ENCODE data around the gene ETFB. TPM values are rescaled to one million over a fixed set of nuclear protein-coding genes. Genes with fewer than 3 reads are reported as not detected.

Gene ETFB
- total and polyA plus RNA-seq, 9 of the 15 experiments (the other 6 are each of a cell fraction or from before 2014, with no cell fraction given): 18.1 to 143 (median 96.1) TPM

- TF ChIP-seq NR4A1 (CRISPR knock-in tag; IDR thresholded peaks at IDR 0.05) (no peak), NR4A1 (tag; IDR thresholded peaks at IDR 0.05) (0 out of 2 replicates have a peak, but pooled peaks have one; percentile 18), HBP1 (CRISPR knock-in tag; IDR thresholded peaks at IDR 0.05) (peak; percentile 63; the same call in 1 of the 2 replicates), HDGF (IDR thresholded peaks at IDR 0.05) (peak; percentile 97), ZC3H4 (CRISPR knock-in tag; IDR thresholded peaks at IDR 0.05; ENCODE audit: borderline replicate concordance) (peak; percentile 71; the same call in 1 of the 2 replicates), THRB (CRISPR knock-in tag; conservative IDR thresholded peaks at IDR 0.05) (peak; percentile 86), MLLT1 (IDR thresholded peaks at IDR 0.05) (peak; percentile 88 to 92), NEUROD1 (IDR thresholded peaks at IDR 0.05; ENCODE audit: borderline replicate concordance, low read depth, low read length, partially characterized antibody) (peak; percentile 48), ATF6 (CRISPR knock-in tag; IDR thresholded peaks at IDR 0.05) (peak; percentile 68; the same call in 1 of the 2 replicates), AFF1 (IDR thresholded peaks at IDR 0.05; ENCODE audit: low read depth in 1 of 2, partially characterized antibody in 2 of 2) (peak in 1 of 2 experiments; percentile 76)
Observed at GRCh38 chr19:51366389-51367254, 434 bp upstream of the ETFB start (continued).

Measured in K562 (cell line).